ENCODE measurements around the gene C6orf141.

- TF ChIP-seq POLR2AphosphoS5 (IDR thresholded peaks at IDR 0.05; ENCODE audit: low read depth, low read length) (no peak), POLR2A (IDR thresholded peaks at IDR 0.05; ENCODE audit: low read depth, low read length) (no peak), TAF1 (IDR thresholded peaks at IDR 0.05; ENCODE audit: borderline replicate concordance, low read depth, low read length) (no peak)
These were observed 12.8 kb downstream of the C6orf141 start for GRCh38 chr6:49563006-49563886.
